HCT116 (cell line): ENCODE measurements around the gene SUGP2.

ENCODE experiments used
- CBX3 ChIP-seq: IDR thresholded peaks from 2 replicates; pipeline ENCODE4 v1.6.1; 2012; ENCODE audit warnings: low read depth
- CTCF ChIP-seq, 3 experiments: fragments of 200-600 bp in 1 of 3; sonication (generic) in 1 of 3; IDR thresholded peaks in 2 of 3; conservative IDR thresholded peaks in 1 of 3; 2 replicates each; pipeline ENCODE4 v1.5.1; 2012 to 2017; ENCODE audit warnings: low read depth in 2 of 3, low read length in 2 of 3, antibody characterized with exemption in 1 of 3, borderline replicate concordance in 1 of 3, control low read depth in 1 of 3, mild to moderate bottlenecking in 1 of 3, mixed read lengths in 1 of 3, mixed run types in 1 of 3, moderate library complexity in 1 of 3; ENCODE audit not compliant: insufficient read depth in 1 of 3
- ELF1 ChIP-seq: IDR thresholded peaks from 2 replicates; pipeline ENCODE4 v1.6.1; 2012; ENCODE audit warnings: low read depth, borderline replicate concordance
- EZH2 ChIP-seq: fragments of 200-600 bp; sonication (generic); IDR thresholded peaks from 2 replicates; pipeline ENCODE4 v1.6.1; 2017; ENCODE audit warnings: antibody characterized with exemption, mixed run types
- EZH2phosphoT487 ChIP-seq: fragments of 200-600 bp; IDR thresholded peaks from 2 replicates; pipeline ENCODE4 v1.6.1; 2018; ENCODE audit warnings: antibody characterized with exemption, borderline replicate concordance
- FOSL1 ChIP-seq: IDR thresholded peaks from 2 replicates; pipeline ENCODE4 v1.6.1; 2012; ENCODE audit warnings: low read depth
- JUND ChIP-seq: IDR thresholded peaks from 2 replicates; pipeline ENCODE4 v1.6.1; 2012
- MAX ChIP-seq: IDR thresholded peaks from 2 replicates; pipeline ENCODE4 v1.6.1; 2012
- POLR2A ChIP-seq: IDR thresholded peaks from 2 replicates; pipeline ENCODE4 v1.7.0; 2011; ENCODE audit warnings: borderline replicate concordance; ENCODE audit not compliant: insufficient read depth, insufficient read length; ENCODE audit errors: extremely low read depth
- POLR2AphosphoS5 ChIP-seq: IDR thresholded peaks from 2 replicates; pipeline ENCODE4 v1.6.1; 2011; ENCODE audit warnings: mild to moderate bottlenecking, low read depth, low read length, moderate library complexity
- RAD21 ChIP-seq: IDR thresholded peaks from 2 replicates; pipeline ENCODE4 v1.6.1; 2012; ENCODE audit warnings: low read depth, mild to moderate bottlenecking
- REST ChIP-seq: IDR thresholded peaks from 2 replicates; pipeline ENCODE4 v1.6.1; 2012; ENCODE audit warnings: low read depth
- TCF7L2 ChIP-seq: IDR thresholded peaks from 2 replicates; pipeline ENCODE4 v1.7.0; 2011; ENCODE audit warnings: borderline replicate concordance, inconsistent platforms; ENCODE audit not compliant: insufficient read depth, insufficient read length; ENCODE audit errors: extremely low read depth
- YY1 ChIP-seq: IDR thresholded peaks from 2 replicates; pipeline ENCODE4 v1.6.1; 2011; ENCODE audit warnings: low read length, low read depth, moderate library complexity, mild to moderate bottlenecking; ENCODE audit not compliant: insufficient replicate concordance; ENCODE audit errors: extremely low read depth

DNA sequence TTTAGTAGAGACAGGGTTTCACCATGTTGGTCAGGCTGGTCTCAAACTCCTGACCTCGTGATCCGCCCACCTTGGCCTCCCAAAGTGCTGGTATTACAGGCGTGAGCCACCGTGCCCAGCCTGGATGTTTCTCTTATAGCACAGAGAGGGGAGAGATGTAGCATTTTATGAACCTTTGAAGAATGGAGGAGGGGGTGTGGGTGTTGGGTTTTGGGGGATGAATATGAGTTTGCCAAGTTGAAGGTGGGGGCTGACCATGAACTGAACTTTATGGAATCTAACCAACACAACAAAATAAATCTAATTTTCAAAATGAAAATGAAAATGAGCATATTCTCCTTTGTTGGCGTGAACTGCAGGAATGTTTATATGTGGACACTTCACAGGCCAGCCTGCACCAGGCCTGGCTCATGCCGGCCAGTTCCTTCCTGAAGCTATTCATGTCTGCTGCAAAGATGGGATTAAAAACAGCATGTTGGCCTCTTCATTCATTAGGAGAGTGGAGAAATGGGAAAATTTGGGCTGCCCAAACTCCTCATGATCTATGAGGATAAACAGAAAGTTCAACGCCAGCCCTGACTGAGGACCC, 52.8 kb downstream of the SUGP2 start:
- TF ChIP-seq CBX3 (no peak), YY1 (no peak), JUND (no peak), POLR2AphosphoS5 (no peak), TCF7L2 (no peak), POLR2A (no peak), MAX (no peak), EZH2 (no peak), CTCF (IDR thresholded peaks at IDR 0.05 in 2 of 3, conservative IDR thresholded peaks at IDR 0.05 in 1 of 3; ENCODE audit: borderline replicate concordance in 1 of 3, insufficient read depth in 1 of 3, low read depth in 2 of 3, low read length in 2 of 3) (no peak), RAD21 (no peak), FOSL1 (no peak), EZH2phosphoT487 (no peak), ELF1 (no peak), REST (no peak)
